ENCODE data around the gene COG5.
A peak's percentile ranks its signal among the peaks of the same experiment; 100 is the strongest.

COG5 gene

DNA sequence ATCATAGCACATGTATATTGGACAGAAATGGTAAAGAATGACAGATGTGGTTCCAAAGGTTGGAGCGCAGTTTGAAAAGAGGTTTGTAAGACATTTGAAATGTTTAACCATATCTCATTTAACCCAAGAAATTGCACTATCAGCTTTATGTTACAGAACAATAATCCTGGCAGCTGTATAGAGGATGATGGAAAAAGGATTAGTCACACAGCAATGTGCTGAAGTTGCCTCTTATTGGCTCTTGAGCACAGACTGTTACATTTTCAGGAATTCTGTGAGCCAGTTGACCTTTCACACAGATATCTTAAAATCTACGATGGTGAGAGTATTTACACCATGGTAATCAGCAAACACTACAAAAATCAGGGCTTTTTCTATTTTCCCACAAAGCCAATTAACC is 3.9 kb downstream of the COG5 start:
- H2AFZ ChIP-seq (ENCODE audit: low read length), result no peak overlapping the region
- H3K79me2 ChIP-seq (ENCODE audit: insufficient read depth, low read length), result peaks cover 70% of the 10 kb centered on the region
- peaks cover 40% of the 10 kb centered on the region for H4K20me1 ChIP-seq (ENCODE audit: insufficient read depth, low read length, poor library complexity, severe bottlenecking)
- H3K4me3 ChIP-seq (ENCODE audit: low read length, poor library complexity, severe bottlenecking), result peak overlapping the region; percentile 71
- H3F3A ChIP-seq (ENCODE audit: low read depth), result no peaks in the 10 kb centered on the region
- TF ChIP-seq, protein P1, sequence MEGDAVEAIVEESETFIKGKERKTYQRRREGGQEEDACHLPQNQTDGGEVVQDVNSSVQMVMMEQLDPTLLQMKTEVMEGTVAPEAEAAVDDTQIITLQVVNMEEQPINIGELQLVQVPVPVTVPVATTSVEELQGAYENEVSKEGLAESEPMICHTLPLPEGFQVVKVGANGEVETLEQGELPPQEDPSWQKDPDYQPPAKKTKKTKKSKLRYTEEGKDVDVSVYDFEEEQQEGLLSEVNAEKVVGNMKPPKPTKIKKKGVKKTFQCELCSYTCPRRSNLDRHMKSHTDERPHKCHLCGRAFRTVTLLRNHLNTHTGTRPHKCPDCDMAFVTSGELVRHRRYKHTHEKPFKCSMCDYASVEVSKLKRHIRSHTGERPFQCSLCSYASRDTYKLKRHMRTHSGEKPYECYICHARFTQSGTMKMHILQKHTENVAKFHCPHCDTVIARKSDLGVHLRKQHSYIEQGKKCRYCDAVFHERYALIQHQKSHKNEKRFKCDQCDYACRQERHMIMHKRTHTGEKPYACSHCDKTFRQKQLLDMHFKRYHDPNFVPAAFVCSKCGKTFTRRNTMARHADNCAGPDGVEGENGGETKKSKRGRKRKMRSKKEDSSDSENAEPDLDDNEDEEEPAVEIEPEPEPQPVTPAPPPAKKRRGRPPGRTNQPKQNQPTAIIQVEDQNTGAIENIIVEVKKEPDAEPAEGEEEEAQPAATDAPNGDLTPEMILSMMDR (conservative IDR thresholded peaks at IDR 0.05; ENCODE audit: low read length), result no peak
- no peak for TF ChIP-seq EZH2phosphoT487 (IDR thresholded peaks at IDR 0.05; ENCODE audit: borderline replicate concordance)
- no peaks in the 10 kb centered on the region for H3K9me2 ChIP-seq (replicated peaks; ENCODE audit: low read depth, low read length)
- H3K9ac ChIP-seq (ENCODE audit: low read depth, low read length, poor library complexity, severe bottlenecking), result no peak overlapping the region
- peaks cover 47% of the 10 kb centered on the region for H3K4me1 ChIP-seq (ENCODE audit: insufficient read depth, low read length, poor library complexity, severe bottlenecking)
- no peaks in the 10 kb centered on the region for H3K27me3 ChIP-seq (ENCODE audit: insufficient read depth, low read length, poor library complexity, severe bottlenecking)
- H3K9me3 ChIP-seq (ENCODE audit: insufficient read depth, low read depth, low read length), result no peaks in the 10 kb centered on the region
- peaks cover 19% of the 10 kb centered on the region; the same call in 1 of the 2 replicates for H3K36me3 ChIP-seq (ENCODE audit: insufficient read depth, low read length)
- peak overlapping the region; percentile 85 for H3K4me2 ChIP-seq (ENCODE audit: low read depth, low read length, poor library complexity, severe bottlenecking)

- Histone ChIP-seq H3K4me1 (ENCODE audit: insufficient read depth, low read length, poor library complexity, severe bottlenecking) (peaks cover 30% of the 10 kb centered on the region), H3K27me3 (ENCODE audit: insufficient read depth, low read length, poor library complexity, severe bottlenecking) (no peaks in the 10 kb centered on the region), H3K79me2 (ENCODE audit: insufficient read depth, low read length) (peaks cover 57% of the 10 kb centered on the region), H2AFZ (ENCODE audit: low read length) (no peak overlapping the region), H3K4me3 (ENCODE audit: low read length, poor library complexity, severe bottlenecking) (no peak overlapping the region), H3K9me2 (replicated peaks; ENCODE audit: low read depth, low read length) (no peaks in the 10 kb centered on the region), H3F3A (ENCODE audit: low read depth) (no peaks in the 10 kb centered on the region), H3K4me2 (ENCODE audit: low read depth, low read length, poor library complexity, severe bottlenecking) (no peak overlapping the region), H3K36me3 (ENCODE audit: insufficient read depth, low read length) (peaks cover 39% of the 10 kb centered on the region; the same call in 1 of the 2 replicates), H3K9ac (ENCODE audit: low read depth, low read length, poor library complexity, severe bottlenecking) (no peak overlapping the region), H3K9me3 (ENCODE audit: insufficient read depth, low read depth, low read length) (no peaks in the 10 kb centered on the region), H4K20me1 (ENCODE audit: insufficient read depth, low read length, poor library complexity, severe bottlenecking) (peaks cover 20% of the 10 kb centered on the region)
- TF ChIP-seq, protein P1 (conservative IDR thresholded peaks at IDR 0.05; ENCODE audit: low read length), result no peak
- no peak for TF ChIP-seq EZH2phosphoT487 (IDR thresholded peaks at IDR 0.05; ENCODE audit: borderline replicate concordance)
Observed at GRCh38 chr7:107555893-107556292, 7.8 kb downstream of the COG5 start.

GRCh38 chr7:107551936-107552335 is 11.8 kb downstream of the COG5 start:
- H3K4me3 ChIP-seq (ENCODE audit: low read length, poor library complexity, severe bottlenecking), result no peak overlapping the region
- H3K9me2 ChIP-seq (replicated peaks; ENCODE audit: low read depth, low read length), result no peaks in the 10 kb centered on the region
- H3K79me2 ChIP-seq (ENCODE audit: insufficient read depth, low read length), result peaks cover 39% of the 10 kb centered on the region
- TF ChIP-seq, protein P1 (conservative IDR thresholded peaks at IDR 0.05; ENCODE audit: low read length), result no peak
- TF ChIP-seq EZH2phosphoT487 (IDR thresholded peaks at IDR 0.05; ENCODE audit: borderline replicate concordance), result no peak
- no peaks in the 10 kb centered on the region for H4K20me1 ChIP-seq (ENCODE audit: insufficient read depth, low read length, poor library complexity, severe bottlenecking)
- H2AFZ ChIP-seq (ENCODE audit: low read length), result no peak overlapping the region
- H3F3A ChIP-seq (ENCODE audit: low read depth), result no peaks in the 10 kb centered on the region
- H3K9me3 ChIP-seq (ENCODE audit: insufficient read depth, low read depth, low read length), result no peaks in the 10 kb centered on the region
- H3K4me2 ChIP-seq (ENCODE audit: low read depth, low read length, poor library complexity, severe bottlenecking), result peak overlapping the region; percentile 32
- H3K36me3 ChIP-seq (ENCODE audit: insufficient read depth, low read length), result peaks cover 46% of the 10 kb centered on the region; the same call in 1 of the 2 replicates
- peaks cover 7% of the 10 kb centered on the region for H3K4me1 ChIP-seq (ENCODE audit: insufficient read depth, low read length, poor library complexity, severe bottlenecking)
- H3K9ac ChIP-seq (ENCODE audit: low read depth, low read length, poor library complexity, severe bottlenecking), result no peak overlapping the region
- no peaks in the 10 kb centered on the region for H3K27me3 ChIP-seq (ENCODE audit: insufficient read depth, low read length, poor library complexity, severe bottlenecking)

Measured in Loucy (cell line).